ENCODE data around the gene SCFD2.

GRCh38 chr4:53349091-53349491 lies 16.8 kb downstream of the SCFD2 start:
- TF ChIP-seq, protein P1, sequence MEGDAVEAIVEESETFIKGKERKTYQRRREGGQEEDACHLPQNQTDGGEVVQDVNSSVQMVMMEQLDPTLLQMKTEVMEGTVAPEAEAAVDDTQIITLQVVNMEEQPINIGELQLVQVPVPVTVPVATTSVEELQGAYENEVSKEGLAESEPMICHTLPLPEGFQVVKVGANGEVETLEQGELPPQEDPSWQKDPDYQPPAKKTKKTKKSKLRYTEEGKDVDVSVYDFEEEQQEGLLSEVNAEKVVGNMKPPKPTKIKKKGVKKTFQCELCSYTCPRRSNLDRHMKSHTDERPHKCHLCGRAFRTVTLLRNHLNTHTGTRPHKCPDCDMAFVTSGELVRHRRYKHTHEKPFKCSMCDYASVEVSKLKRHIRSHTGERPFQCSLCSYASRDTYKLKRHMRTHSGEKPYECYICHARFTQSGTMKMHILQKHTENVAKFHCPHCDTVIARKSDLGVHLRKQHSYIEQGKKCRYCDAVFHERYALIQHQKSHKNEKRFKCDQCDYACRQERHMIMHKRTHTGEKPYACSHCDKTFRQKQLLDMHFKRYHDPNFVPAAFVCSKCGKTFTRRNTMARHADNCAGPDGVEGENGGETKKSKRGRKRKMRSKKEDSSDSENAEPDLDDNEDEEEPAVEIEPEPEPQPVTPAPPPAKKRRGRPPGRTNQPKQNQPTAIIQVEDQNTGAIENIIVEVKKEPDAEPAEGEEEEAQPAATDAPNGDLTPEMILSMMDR (IDR thresholded peaks at IDR 0.05), result no peak
- TF ChIP-seq POLR2AphosphoS5 (IDR thresholded peaks at IDR 0.05), result no peak
- no peak for TF ChIP-seq POLR2A (IDR thresholded peaks at IDR 0.05)
